K562 (cell line): ENCODE results near the gene TTC32. TPM values are rescaled to one million over a fixed set of nuclear protein-coding genes. Genes with fewer than 3 reads are reported as not detected.
A peak's percentile ranks its signal among the peaks of the same experiment; 100 is the strongest.

Source experiments
- ATAC-seq: fragments of 200-7000 bp; cut with Tn5 transposase; 3 replicates; pipeline ENCODE4 v1.9.1; 2020; ENCODE audit warnings: moderate library complexity
- BruUV-seq: library from RNA; stranded (reverse); fragments of 400-500 nt; replicated peaks from 2 replicates; lab custom pipeline; 2021; lab: Mats Ljungman, UMichigan
- CTCF ChIA-PET: fragments of 300-600 bp; formaldehyde crosslinking; extraction: SDS; loops from one replicate; lab custom pipeline; 2021; ENCODE audit warnings: low intra/inter-chr PET ratio; lab: Yijun Ruan, JAX
- POLR2A ChIA-PET: fragments of 300-600, 350-650 bp; sonication (Branson Sonifier 250); formaldehyde crosslinking; extraction: SDS; loops from one replicate; lab custom pipeline; 2021; ENCODE audit warnings: antibody characterized with exemption, inconsistent platforms; lab: Yijun Ruan, JAX
- DNase-seq, 4 experiments: peaks; one replicate each; pipeline versions ENCODE4 v3.0.0 to v3.0.0-alpha.2; 2011 to 2018; ENCODE audit warnings: low spot score in 3 of 4, mixed read lengths in 3 of 4; ENCODE audit errors: extremely low read depth in 1 of 4
- FAIRE-seq: peaks from 2 replicates; lab custom pipeline; 2011; peaks lifted over from hg19 to GRCh38; lab: Jason Lieb, UNC
- H2AFZ ChIP-seq: 2 replicates; pipeline ENCODE4 v1.6.0; 2011; ENCODE audit warnings: low read depth, low read length, control low read depth, inconsistent platforms
- H3K27ac ChIP-seq: fragments of 200-600 bp; 3 replicates; pipeline ENCODE4 v1.8.0; 2011; ENCODE audit warnings: low read depth, mild to moderate bottlenecking, control low read depth, inconsistent platforms, low read length, moderate library complexity, mixed read lengths; ENCODE audit errors: extremely low read depth
- H3K27me3 ChIP-seq, 2 experiments: fragments of 300-600 bp in 1 of 2; 2 replicates in 1 of 2; 3 replicates in 1 of 2; pipeline versions ENCODE4 v1.6.0 to v1.8.0; 2011; ENCODE audit warnings: inconsistent platforms in 2 of 2, low read length in 2 of 2, mild to moderate bottlenecking in 1 of 2, mixed read lengths in 1 of 2, moderate library complexity in 1 of 2; ENCODE audit not compliant: control insufficient read depth in 2 of 2, insufficient read depth in 2 of 2
- H3K36me3 ChIP-seq: fragments of 300-600 bp; 3 replicates; pipeline ENCODE4 v1.8.0; 2011; ENCODE audit warnings: mild to moderate bottlenecking, low read length, inconsistent platforms; ENCODE audit not compliant: control insufficient read depth, insufficient read depth
- H3K4me1 ChIP-seq, 2 experiments: fragments of 200-600 bp in 1 of 2; replicated peaks in 1 of 2; 2 replicates in 1 of 2; 3 replicates in 1 of 2; pipeline versions ENCODE4 v1.5.1 to v1.8.0; 2011; ENCODE audit warnings: inconsistent platforms in 2 of 2, low read length in 2 of 2, mild to moderate bottlenecking in 1 of 2, mixed read lengths in 1 of 2, moderate library complexity in 1 of 2; ENCODE audit not compliant: control insufficient read depth in 2 of 2, insufficient read depth in 2 of 2
- H3K4me2 ChIP-seq: 2 replicates; pipeline ENCODE4 v1.6.1; 2011; ENCODE audit warnings: low read length, control low read depth, inconsistent platforms, mixed read lengths; ENCODE audit not compliant: insufficient read depth
- H3K4me3 ChIP-seq: fragments of 200-600 bp; sonication (generic), shearing (Covaris generic); 2 replicates; pipeline ENCODE4 v1.5.1; 2016; ENCODE audit warnings: control low read depth, inconsistent platforms
- H3K79me2 ChIP-seq: fragments of 200-600 bp; 3 replicates; pipeline ENCODE4 v1.8.0; 2011; ENCODE audit warnings: low read length, inconsistent platforms; ENCODE audit not compliant: control insufficient read depth, insufficient read depth
- H3K9ac ChIP-seq, 2 experiments: 2 replicates each; pipeline versions ENCODE4 v1.6.0 to v1.6.1; 2011; ENCODE audit warnings: low read depth in 2 of 2, low read length in 2 of 2, control low read depth in 1 of 2, inconsistent platforms in 1 of 2, mild to moderate bottlenecking in 1 of 2, mixed read lengths in 1 of 2; ENCODE audit not compliant: insufficient read depth in 1 of 2
- H3K9me1 ChIP-seq: one replicate; pipeline ENCODE4 v1.6.0; 2011; ENCODE audit warnings: inconsistent platforms, mild to moderate bottlenecking, low read length, moderate library complexity; ENCODE audit not compliant: control insufficient read depth, insufficient read depth
- H3K9me3 ChIP-seq: replicated peaks from 2 replicates; pipeline ENCODE4 v1.5.1; 2011; ENCODE audit warnings: low read depth, low read length, inconsistent platforms; ENCODE audit not compliant: control insufficient read depth, insufficient read depth
- H4K20me1 ChIP-seq: replicated peaks from 2 replicates; pipeline ENCODE4 v1.6.1; 2011; ENCODE audit warnings: low read length, inconsistent platforms, mixed read lengths; ENCODE audit not compliant: control insufficient read depth, insufficient read depth
- CHD1 ChIP-seq: fragments of 200-600 bp; sonication (generic); IDR thresholded peaks from one replicate; pipeline ENCODE4 v1.6.1; 2012; ENCODE audit warnings: mild to moderate bottlenecking, moderate library complexity, low read length, inconsistent platforms
- CREBBP ChIP-seq: IDR thresholded peaks from one replicate; pipeline ENCODE4 v1.6.1; 2012; ENCODE audit warnings: low read depth, mild to moderate bottlenecking, control low read depth, inconsistent platforms, low read length
- EWSR1 ChIP-seq: fragments of 450-650 bp; IDR thresholded peaks from 2 replicates; pipeline ENCODE4 v1.6.1; 2018; ENCODE audit warnings: borderline replicate concordance, mild to moderate bottlenecking, low read depth, moderate library complexity; ENCODE audit not compliant: partially characterized antibody
- KLF16 ChIP-seq: IDR thresholded peaks from 2 replicates; pipeline ENCODE4 v1.6.1; 2016; ENCODE audit warnings: antibody characterized with exemption
- NCOA2 ChIP-seq, 2 experiments: fragments of 450-650 bp; IDR thresholded peaks; 2 replicates each; pipeline ENCODE4 v1.6.1; 2018; ENCODE audit warnings: mild to moderate bottlenecking in 2 of 2, moderate library complexity in 1 of 2; ENCODE audit not compliant: partially characterized antibody in 2 of 2
- RFX7 ChIP-seq: fragments of 250-450 bp; sonication (Bioruptor Pico); IDR thresholded peaks from 2 replicates; pipeline ENCODE4 v1.5.1; 2021; ENCODE audit warnings: mild to moderate bottlenecking
- ZBTB1 ChIP-seq: sonication (generic); formaldehyde crosslinking; IDR thresholded peaks from 2 replicates; pipeline ENCODE4 v1.8.1; 2023; ENCODE audit warnings: missing genetic modification reagents, low read depth, mild to moderate bottlenecking, borderline replicate concordance
- ZFP1 ChIP-seq: fragments of 450-650 bp; formaldehyde crosslinking; IDR thresholded peaks from 2 replicates; pipeline ENCODE4 v1.4.0; 2020; ENCODE audit warnings: mild to moderate bottlenecking, mixed read lengths
- ZNF584 ChIP-seq: fragments of 200-800 bp; sonication (Bioruptor generic); IDR thresholded peaks from 2 replicates; pipeline ENCODE4 v1.6.1; 2016; ENCODE audit warnings: low read depth, mild to moderate bottlenecking, missing genetic modification characterization, missing compliant biosample characterization
- ZNF766 ChIP-seq: fragments of 200-800 bp; sonication (Bioruptor generic); conservative IDR thresholded peaks from 2 replicates; pipeline ENCODE4 v1.6.1; 2016; ENCODE audit warnings: missing genetic modification characterization, missing compliant biosample characterization
- WGBS: fragments of 100-300 bp; shearing (Covaris generic); methylation state at CpG from one replicate; pipeline ENCODE4 v1.1.6; 2016; ENCODE audit warnings: low coverage, mixed read lengths; ENCODE audit not compliant: insufficient coverage; ENCODE audit errors: missing lambda C conversion rate; 5-methylcytosine and 5-hydroxymethylcytosine counted together
- in situ Hi-C: fragments of 300-500 bp; cut with MboI; formaldehyde crosslinking; loops from 4 replicates; pipeline ENCODE4 v1.15.0; 2018; ENCODE audit warnings: inconsistent platforms, mixed read lengths
- intact Hi-C: fragments of 100-400 bp; cut with micrococcal nuclease; formaldehyde crosslinking; loops from 2 replicates; pipeline ENCODE4 v1.14.2; 2022
- polyA plus RNA-seq, 8 experiments: library from polyadenylated mRNA; depleted of rRNA in 4 of 8; stranded (reverse) in 5 of 8; unstranded in 3 of 8; fragments of >200 nt; fragmentation: Nextera tagmentation in 2 of 8; fragmentation: Illumina TruSeq in 1 of 8; extraction: Ambion mirVana in 2 of 8; extraction: Trizol in 1 of 8; gene quantifications; 2 replicates each; pipeline versions ENCODE4 v1.2.1 to v1.2.3, GENCODE V29; 2011 to 2014; ENCODE audit warnings: inconsistent platforms in 1 of 8, missing spikeins in 1 of 8
- total RNA-seq, 7 experiments: library from RNA; depleted of rRNA in 6 of 7; stranded (reverse); fragments of >200 nt in 6 of 7; fragmentation: Illumina TruSeq in 2 of 7; extraction: Trizol in 2 of 7; gene quantifications; 2 replicates each; pipeline versions ENCODE4 v1.2.1 to v1.2.3, GENCODE V29; 2011 to 2021; ENCODE audit warnings: low replicate concordance in 1 of 7
- TF ChIP-seq, protein P1 (sequence below): fragments of 450-650 bp; formaldehyde crosslinking; conservative IDR thresholded peaks from 2 replicates; pipeline ENCODE4 v1.4.0; 2022; ENCODE audit warnings: mild to moderate bottlenecking, missing genetic modification characterization
- TF ChIP-seq, protein P2 (sequence below): fragments of 450-650 bp; formaldehyde crosslinking; IDR thresholded peaks from 2 replicates; pipeline ENCODE4 v1.4.0; 2020; ENCODE audit warnings: mild to moderate bottlenecking
- TF ChIP-seq, protein P3 (sequence below): fragments of 250-450 bp; sonication (Bioruptor Pico); IDR thresholded peaks from 2 replicates; pipeline ENCODE4 v1.4.0; 2020
- TF ChIP-seq, protein P4 (sequence below), 2 experiments: IDR thresholded peaks in 1 of 2; conservative IDR thresholded peaks in 1 of 2; 2 replicates each; pipeline ENCODE4 v1.6.1; 2016; ENCODE audit warnings: low read depth in 2 of 2, mild to moderate bottlenecking in 1 of 2, missing compliant biosample characterization in 1 of 2, missing genetic modification characterization in 1 of 2, moderate library complexity in 1 of 2

The TTC32 gene
- total and polyA plus RNA-seq, 9 of the 15 experiments (the other 6 are each of a cell fraction or from before 2014, with no cell fraction given) = 27.6 to 71.4 (median 52.6) TPM

DNA sequence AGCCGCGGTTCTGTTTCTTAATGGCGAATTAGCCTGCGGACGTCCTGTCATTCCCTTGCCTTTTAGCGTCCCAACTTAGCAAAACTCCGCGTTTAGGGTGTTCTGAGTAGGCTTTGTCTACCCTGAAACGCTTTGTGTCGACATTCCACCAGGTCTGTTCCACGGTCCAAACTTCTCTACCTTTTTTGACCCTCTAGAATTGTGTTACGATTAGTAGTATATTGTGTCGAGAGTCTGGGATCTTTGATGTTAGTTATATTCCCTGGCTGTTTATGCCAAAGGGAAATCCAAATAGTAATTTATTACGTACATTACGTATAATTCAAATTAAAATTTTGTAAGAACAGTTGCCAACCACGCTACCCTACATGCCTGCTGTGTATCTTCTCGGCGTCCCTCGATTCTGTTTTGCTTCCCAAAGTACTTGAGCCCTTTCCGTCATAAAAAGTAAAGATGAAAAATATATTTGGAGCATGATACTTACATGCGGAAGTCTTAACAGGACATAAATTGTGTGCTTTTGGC, 495 bp upstream of the TTC32 start:
- Histone ChIP-seq H3K4me2 (peak overlapping the region; percentile 92), H3K27me3 (no peaks in the 10 kb centered on the region), H3K9ac (peak overlapping the region; percentile 97 to 98), H4K20me1 (peaks cover 7% of the 10 kb centered on the region; the same call in 1 of the 2 replicates), H2AFZ (peak overlapping the region; percentile 97), H3K4me1 (peaks cover 10 to 12% of the 10 kb centered on the region in 2 experiments; a peak in 3 of 5 replicates), H3K9me1 (no peaks in the 10 kb centered on the region), H3K27ac (peak overlapping the region; percentile 99), H3K36me3 (peaks cover 3% of the 10 kb centered on the region; the same call in 1 of the 3 replicates), H3K79me2 (peaks cover 48% of the 10 kb centered on the region), H3K9me3 (no peaks in the 10 kb centered on the region), H3K4me3 (peak overlapping the region; percentile 68)
- ChIA-PET POLR2A (interaction anchor here (0.6 kb wide), 1 partner anchor 28 kb away, joined by 3 read pairs; no protein-coding TSS in a partner anchor), CTCF (interaction anchor here (0.6 kb wide), 1 partner anchor 552 kb away, joined by 4 read pairs; no protein-coding TSS in a partner anchor)
- in situ Hi-C loops (no loop called here), intact Hi-C loops (loop anchor here (5.0 kb wide), 1 partner anchor 150 kb away; the partner anchor contains the start of gene LAPTM4A)
- BruUV-seq = TSS peak; percentile 96
- DNase-seq (peak in 1 of 4 experiments; percentile 30), FAIRE-seq (no peak), ATAC-seq (no peak; the same call in 2 of the 3 replicates)
- WGBS = under 1% methylated on average over 21 of the region's 21 CpGs
- TF ChIP-seq CREBBP (no peak), EWSR1 (no peak), KLF16 (no peak), ZNF766 (CRISPR knock-in tag) (peak; percentile 52), CHD1 (peak; percentile 25), ZBTB1 (CRISPR knock-in tag) (no peak), ZNF584 (CRISPR knock-in tag) (0 out of 2 replicates have a peak, but pooled peaks have one; percentile 46), ZFP1 (no peak), RFX7 (CRISPR knock-in tag) (no peak), NCOA2 (IDR thresholded peaks at IDR 0.05; ENCODE audit: partially characterized antibody in 2 of 2) (no peak)
- TF ChIP-seq, protein P1, sequence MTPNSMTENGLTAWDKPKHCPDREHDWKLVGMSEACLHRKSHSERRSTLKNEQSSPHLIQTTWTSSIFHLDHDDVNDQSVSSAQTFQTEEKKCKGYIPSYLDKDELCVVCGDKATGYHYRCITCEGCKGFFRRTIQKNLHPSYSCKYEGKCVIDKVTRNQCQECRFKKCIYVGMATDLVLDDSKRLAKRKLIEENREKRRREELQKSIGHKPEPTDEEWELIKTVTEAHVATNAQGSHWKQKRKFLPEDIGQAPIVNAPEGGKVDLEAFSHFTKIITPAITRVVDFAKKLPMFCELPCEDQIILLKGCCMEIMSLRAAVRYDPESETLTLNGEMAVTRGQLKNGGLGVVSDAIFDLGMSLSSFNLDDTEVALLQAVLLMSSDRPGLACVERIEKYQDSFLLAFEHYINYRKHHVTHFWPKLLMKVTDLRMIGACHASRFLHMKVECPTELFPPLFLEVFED = no peak
- TF ChIP-seq, protein P2, sequence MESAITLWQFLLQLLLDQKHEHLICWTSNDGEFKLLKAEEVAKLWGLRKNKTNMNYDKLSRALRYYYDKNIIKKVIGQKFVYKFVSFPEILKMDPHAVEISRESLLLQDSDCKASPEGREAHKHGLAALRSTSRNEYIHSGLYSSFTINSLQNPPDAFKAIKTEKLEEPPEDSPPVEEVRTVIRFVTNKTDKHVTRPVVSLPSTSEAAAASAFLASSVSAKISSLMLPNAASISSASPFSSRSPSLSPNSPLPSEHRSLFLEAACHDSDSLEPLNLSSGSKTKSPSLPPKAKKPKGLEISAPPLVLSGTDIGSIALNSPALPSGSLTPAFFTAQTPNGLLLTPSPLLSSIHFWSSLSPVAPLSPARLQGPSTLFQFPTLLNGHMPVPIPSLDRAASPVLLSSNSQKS = no peak
- TF ChIP-seq, protein P3, sequence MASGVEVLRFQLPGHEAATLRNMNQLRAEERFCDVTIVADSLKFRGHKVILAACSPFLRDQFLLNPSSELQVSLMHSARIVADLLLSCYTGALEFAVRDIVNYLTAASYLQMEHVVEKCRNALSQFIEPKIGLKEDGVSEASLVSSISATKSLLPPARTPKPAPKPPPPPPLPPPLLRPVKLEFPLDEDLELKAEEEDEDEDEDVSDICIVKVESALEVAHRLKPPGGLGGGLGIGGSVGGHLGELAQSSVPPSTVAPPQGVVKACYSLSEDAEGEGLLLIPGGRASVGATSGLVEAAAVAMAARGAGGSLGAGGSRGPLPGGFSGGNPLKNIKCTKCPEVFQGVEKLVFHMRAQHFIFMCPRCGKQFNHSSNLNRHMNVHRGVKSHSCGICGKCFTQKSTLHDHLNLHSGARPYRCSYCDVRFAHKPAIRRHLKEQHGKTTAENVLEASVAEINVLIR (CRISPR knock-in tag) = no peak
- TF ChIP-seq, protein P4, sequence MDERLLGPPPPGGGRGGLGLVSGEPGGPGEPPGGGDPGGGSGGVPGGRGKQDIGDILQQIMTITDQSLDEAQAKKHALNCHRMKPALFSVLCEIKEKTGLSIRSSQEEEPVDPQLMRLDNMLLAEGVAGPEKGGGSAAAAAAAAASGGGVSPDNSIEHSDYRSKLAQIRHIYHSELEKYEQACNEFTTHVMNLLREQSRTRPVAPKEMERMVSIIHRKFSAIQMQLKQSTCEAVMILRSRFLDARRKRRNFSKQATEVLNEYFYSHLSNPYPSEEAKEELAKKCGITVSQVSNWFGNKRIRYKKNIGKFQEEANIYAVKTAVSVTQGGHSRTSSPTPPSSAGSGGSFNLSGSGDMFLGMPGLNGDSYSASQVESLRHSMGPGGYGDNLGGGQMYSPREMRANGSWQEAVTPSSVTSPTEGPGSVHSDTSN (CRISPR knock-in tag; IDR thresholded peaks at IDR 0.05; ENCODE audit: low read depth) = no peak
- TF ChIP-seq, protein P4 (tag; conservative IDR thresholded peaks at IDR 0.05; ENCODE audit: low read depth) = no peak
